Adipocyte (in vitro differentiated cells): ENCODE results near the gene DAGLB.
"Not testable (repeated sequence)": the region's sequence is repeated elsewhere in the genome, so short reads cannot be mapped to it uniquely, and the experiment has no call there.

Experiments used
- DNase-seq: peaks from one replicate; pipeline ENCODE4 v3.0.0-alpha.2; 2015; ENCODE audit warnings: low read depth
- H3K27me3 ChIP-seq: replicated peaks from 2 replicates; pipeline ENCODE4 v1.7.0; 2013; ENCODE audit warnings: mild to moderate bottlenecking, low read length, moderate library complexity; ENCODE audit not compliant: control insufficient read depth, insufficient read depth
- H3K36me3 ChIP-seq: 2 replicates; pipeline ENCODE4 v1.7.0; 2013; ENCODE audit warnings: low read length, mild to moderate bottlenecking, moderate library complexity; ENCODE audit not compliant: control insufficient read depth, insufficient read depth, severe bottlenecking
- H3K4me1 ChIP-seq: 2 replicates; pipeline ENCODE4 v1.7.0; 2013; ENCODE audit warnings: mild to moderate bottlenecking, low read length, moderate library complexity; ENCODE audit not compliant: control insufficient read depth, insufficient read depth
- H3K4me3 ChIP-seq: 2 replicates; pipeline ENCODE4 v1.7.0; 2013; ENCODE audit warnings: mild to moderate bottlenecking, low read length, moderate library complexity
- H3K9ac ChIP-seq: 2 replicates; pipeline ENCODE4 v1.7.0; 2013; ENCODE audit warnings: mild to moderate bottlenecking, low read length, moderate library complexity
- H3K9me3 ChIP-seq: 2 replicates; pipeline ENCODE4 v1.7.0; 2013; ENCODE audit warnings: mild to moderate bottlenecking, low read length, moderate library complexity; ENCODE audit not compliant: control insufficient read depth

Gene DAGLB

DNA sequence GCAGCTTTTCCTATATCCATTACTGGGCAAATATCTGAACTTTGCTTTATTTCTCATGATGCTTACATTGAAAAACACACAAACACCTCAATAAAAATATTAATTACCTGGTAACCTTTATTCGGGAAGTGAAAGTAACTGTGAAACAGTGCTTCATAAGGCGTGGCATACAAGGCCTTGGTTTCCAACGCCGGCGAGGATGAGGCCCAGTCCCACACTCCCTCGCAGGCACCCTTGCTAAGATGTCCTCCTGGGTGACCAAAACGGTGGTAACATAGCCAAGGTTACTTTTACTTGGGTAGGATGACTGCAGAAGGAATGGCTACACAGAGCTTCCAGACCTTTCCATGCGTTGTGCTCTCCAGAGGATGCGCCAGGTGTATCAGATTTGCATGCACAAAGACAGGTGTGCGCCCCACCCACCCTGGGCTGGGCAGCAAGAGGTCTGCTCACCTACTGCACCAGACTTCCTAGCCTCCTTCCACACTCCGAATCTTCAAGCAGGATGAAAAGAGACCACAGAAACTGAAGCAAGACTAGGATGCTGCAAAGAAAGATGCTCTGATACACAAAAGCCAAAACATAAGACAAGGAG, 13.3 kb upstream of the DAGLB start:
- Histone ChIP-seq H3K27me3 (no peaks in the 10 kb centered on the region), H3K36me3 (peaks cover 55% of the 10 kb centered on the region), H3K4me3 (no peak overlapping the region)

DNA sequence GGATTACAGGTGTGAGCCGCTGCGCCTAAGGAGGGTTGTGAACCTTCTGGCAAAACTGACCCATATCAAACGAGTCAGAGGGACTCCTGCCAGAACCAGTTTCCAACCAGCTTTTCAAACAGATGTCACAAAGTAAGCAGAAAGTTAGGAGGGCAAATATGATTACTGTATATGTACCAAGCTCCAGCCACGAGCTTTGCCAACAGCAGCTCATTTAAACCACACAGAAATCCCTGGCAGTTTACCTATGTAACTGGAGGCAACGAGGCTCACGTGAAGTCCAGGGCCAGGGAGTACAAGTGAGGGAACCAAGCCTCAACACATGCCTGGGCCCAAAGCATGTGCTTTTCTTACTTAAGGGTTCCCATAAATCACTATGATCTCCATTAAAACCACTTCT, 12.5 kb upstream of the DAGLB start:
- H3K36me3 ChIP-seq, result peaks cover 47% of the 10 kb centered on the region
- no peak for DNase-seq

More for the DNA sequence above, 13.3 kb upstream of the DAGLB start:
- H3K9ac ChIP-seq, result no peak overlapping the region
- DNase-seq, result no peak
- no peaks in the 10 kb centered on the region for H3K4me1 ChIP-seq
- no peaks in the 10 kb centered on the region for H3K9me3 ChIP-seq

DNA sequence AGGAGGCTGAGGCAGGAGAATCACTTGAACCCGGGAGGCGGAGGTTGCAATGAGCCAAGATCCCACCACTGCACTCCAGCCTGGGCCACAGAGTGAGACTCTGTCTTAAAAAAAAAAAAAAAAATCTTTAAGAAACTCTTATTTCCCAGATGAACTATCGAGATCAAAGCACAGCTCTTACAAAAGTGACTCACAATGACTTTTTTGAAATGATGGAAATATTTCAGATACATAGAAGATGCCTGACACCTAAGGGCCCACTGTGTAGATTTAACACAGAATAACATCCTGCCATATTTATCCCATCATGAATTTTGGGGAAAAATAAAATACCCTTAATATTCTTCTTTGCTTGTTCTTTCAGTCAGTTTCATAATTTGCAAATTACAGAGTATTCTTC, 10.9 kb upstream of the DAGLB start:
- H3K36me3 ChIP-seq, result peaks cover 38% of the 10 kb centered on the region
- H3K4me3 ChIP-seq, DNase-seq, H3K9me3 ChIP-seq, H3K9ac ChIP-seq, H3K27me3 ChIP-seq, H3K4me1 ChIP-seq: not testable (repeated sequence)

More for the DNA sequence above, 12.5 kb upstream of the DAGLB start:
- Histone ChIP-seq H3K4me1 (no peaks in the 10 kb centered on the region), H3K27me3 (no peaks in the 10 kb centered on the region), H3K9me3 (no peaks in the 10 kb centered on the region), H3K9ac (no peak overlapping the region), H3K4me3 (no peak overlapping the region)

- Histone ChIP-seq H3K9me3 (no peaks in the 10 kb centered on the region), H3K4me1 (peaks cover 6% of the 10 kb centered on the region), H3K36me3 (no peaks in the 10 kb centered on the region), H3K9ac (no peak overlapping the region), H3K27me3 (no peaks in the 10 kb centered on the region), H3K4me3 (no peak overlapping the region)
- DNase-seq, result peak; percentile 78
Measured at GRCh38 chr7:6453734-6454133, 6.0 kb upstream of the DAGLB start.

- Histone ChIP-seq H3K4me1 (peaks cover 13% of the 10 kb centered on the region), H3K36me3 (no peaks in the 10 kb centered on the region), H3K27me3 (no peaks in the 10 kb centered on the region), H3K9ac (no peak overlapping the region), H3K4me3 (no peak overlapping the region), H3K9me3 (no peaks in the 10 kb centered on the region)
- no peak for DNase-seq
Measured at GRCh38 chr7:6451224-6451705, 3.5 kb upstream of the DAGLB start.

GRCh38 chr7:6450591-6450990, 2.8 kb upstream of the DAGLB start:
- not testable (repeated sequence) for H3K36me3 ChIP-seq, DNase-seq, H3K4me3 ChIP-seq, H3K27me3 ChIP-seq, H3K9me3 ChIP-seq, H3K9ac ChIP-seq
- H3K4me1 ChIP-seq, result peaks cover 13% of the 10 kb centered on the region

DNA sequence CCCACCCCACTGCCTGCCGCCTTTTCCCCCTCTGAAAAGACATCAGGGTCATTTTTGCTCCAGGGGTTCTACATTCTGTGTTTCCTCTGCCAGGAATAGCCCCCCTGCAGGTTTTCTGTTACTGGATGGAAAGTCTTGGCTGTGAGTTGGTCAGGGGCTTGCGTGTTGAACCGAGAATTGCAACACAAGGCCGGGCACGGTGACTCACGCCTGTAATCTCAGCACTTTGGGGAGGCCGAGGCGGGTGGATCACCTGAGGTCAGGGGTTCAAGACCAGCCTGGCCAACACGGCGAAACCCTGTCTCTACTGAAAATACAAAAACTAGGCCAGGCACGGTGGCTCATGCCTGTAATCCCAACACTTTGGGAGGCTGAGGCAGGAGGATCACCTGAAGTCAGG, 2.1 kb upstream of the DAGLB start:
- H3K36me3 ChIP-seq, result peaks cover 11% of the 10 kb centered on the region
- H3K4me1 ChIP-seq, result peaks cover 13% of the 10 kb centered on the region
- not testable (repeated sequence) for H3K9me3 ChIP-seq, H3K4me3 ChIP-seq, H3K27me3 ChIP-seq, DNase-seq, H3K9ac ChIP-seq

- peaks cover 17% of the 10 kb centered on the region for H3K4me1 ChIP-seq
- no peak overlapping the region for H3K9ac ChIP-seq
- no peaks in the 10 kb centered on the region for H3K27me3 ChIP-seq
- H3K36me3 ChIP-seq, result peaks cover 16% of the 10 kb centered on the region
- no peaks in the 10 kb centered on the region for H3K9me3 ChIP-seq
- no peak overlapping the region for H3K4me3 ChIP-seq
- DNase-seq, result no peak
Measured at GRCh38 chr7:6448943-6449543, 1.3 kb upstream of the DAGLB start.

- H3K36me3 ChIP-seq, result peaks cover 22% of the 10 kb centered on the region
- H3K9me3 ChIP-seq, result no peaks in the 10 kb centered on the region
- no peaks in the 10 kb centered on the region for H3K27me3 ChIP-seq
- H3K9ac ChIP-seq, result peak overlapping the region; percentile 98
- peaks cover 23% of the 10 kb centered on the region for H3K4me1 ChIP-seq
- H3K4me3 ChIP-seq, result peak overlapping the region; percentile 99
- peak; percentile 83 for DNase-seq
Measured at GRCh38 chr7:6446838-6447580, 745 bp downstream of the DAGLB start.

GRCh38 chr7:6444516-6445269, 3.1 kb downstream of the DAGLB start:
- Histone ChIP-seq H3K4me1 (peaks cover 26% of the 10 kb centered on the region), H3K9ac (no peak overlapping the region), H3K9me3 (no peaks in the 10 kb centered on the region), H3K36me3 (peaks cover 29% of the 10 kb centered on the region), H3K27me3 (no peaks in the 10 kb centered on the region), H3K4me3 (no peak overlapping the region)
- DNase-seq, result no peak

GRCh38 chr7:6443372-6443941, 4.3 kb downstream of the DAGLB start:
- peaks cover 29% of the 10 kb centered on the region for H3K36me3 ChIP-seq
- H3K4me3 ChIP-seq, result no peak overlapping the region
- peak overlapping the region; percentile 40 for H3K9ac ChIP-seq
- H3K9me3 ChIP-seq, result no peaks in the 10 kb centered on the region
- H3K4me1 ChIP-seq, result peaks cover 26% of the 10 kb centered on the region
- H3K27me3 ChIP-seq, result no peaks in the 10 kb centered on the region
- DNase-seq, result peak; percentile 86
